HCT116 (cell line): Measurements from ENCODE around the gene HGF. TPM values are rescaled to one million over a fixed set of nuclear protein-coding genes. Genes with fewer than 3 reads are reported as not detected.
A peak's percentile ranks its signal among the peaks of the same experiment; 100 is the strongest.

Experiments
- ATAC-seq: fragments of 200-7000 bp; cut with Tn5 transposase; 2 replicates; pipeline ENCODE4 v1.9.1; 2020; ENCODE audit warnings: mild to moderate bottlenecking, moderate library complexity
- BruUV-seq: library from RNA; stranded (reverse); fragments of 400-500 nt; replicated peaks from 2 replicates; lab custom pipeline; 2021; lab: Mats Ljungman, UMichigan
- CTCF ChIA-PET: fragments of 300-600 bp; sonication (Branson Sonifier 250); formaldehyde crosslinking; loops from one replicate; lab custom pipeline; 2021; ENCODE audit warnings: antibody characterized with exemption; lab: Charles Lee
- POLR2A ChIA-PET: fragments of 300-600, 350-600 bp; sonication (Branson Sonifier 250); formaldehyde crosslinking; loops from one replicate; lab custom pipeline; 2021; ENCODE audit warnings: antibody characterized with exemption; lab: Charles Lee
- RAD21 ChIA-PET, 2 experiments: fragments of 300-600 bp; sonication (Branson Sonifier 250); formaldehyde crosslinking; loops; one replicate each; lab custom pipeline; 2023; ENCODE audit warnings: low total read pairs in 2 of 2; ENCODE audit not compliant: uncharacterized antibody in 2 of 2, unreplicated experiment in 2 of 2, low non-redundant PET in 1 of 2; lab: Charles Lee
- DNase-seq: peaks from one replicate; pipeline ENCODE4 v3.0.0-alpha.2; 2010; ENCODE audit warnings: low read depth, low spot score
- H2AFZ ChIP-seq: fragments of 200-600 bp; shearing (Covaris generic), sonication (generic); 2 replicates; pipeline ENCODE4 v1.6.1; 2017; ENCODE audit warnings: low read depth, mixed run types, mixed read lengths, antibody characterized with exemption, low read length; ENCODE audit not compliant: poor library complexity, severe bottlenecking
- H3K27ac ChIP-seq: 2 replicates; pipeline ENCODE4 v1.5.1; 2012; ENCODE audit warnings: low read depth, low read length
- H3K27me3 ChIP-seq: fragments of 200-600 bp; sonication (generic); 2 replicates; pipeline ENCODE4 v1.6.1; 2016; ENCODE audit warnings: mixed run types, low read length, mixed read lengths; ENCODE audit not compliant: insufficient read depth
- H3K36me3 ChIP-seq, 2 experiments: fragments of 200-500 bp in 1 of 2; fragments of 200-600 bp in 1 of 2; sonication (Bioruptor generic) in 1 of 2; sonication (generic) in 1 of 2; 2 replicates each; pipeline versions ENCODE4 v1.5.1 to v1.6.1; 2014 to 2016; ENCODE audit warnings: low read length in 2 of 2, inconsistent platforms in 1 of 2, mixed read lengths in 1 of 2, mixed run types in 1 of 2; ENCODE audit not compliant: insufficient read depth in 2 of 2, control insufficient read depth in 1 of 2
- H3K4me1 ChIP-seq, 2 experiments: fragments of 200-600 bp in 1 of 2; sonication (generic) in 1 of 2; 2 replicates each; pipeline versions ENCODE4 v1.5.1 to v1.6.1; 2012 to 2017; ENCODE audit warnings: low read length in 2 of 2, inconsistent platforms in 1 of 2, mild to moderate bottlenecking in 1 of 2, mixed read lengths in 1 of 2, mixed run types in 1 of 2, moderate library complexity in 1 of 2; ENCODE audit not compliant: insufficient read depth in 2 of 2, control insufficient read depth in 1 of 2
- H3K4me2 ChIP-seq: fragments of 200-600 bp; sonication (generic); 2 replicates; pipeline ENCODE4 v1.6.1; 2017; ENCODE audit warnings: mixed run types, low read length, mixed read lengths
- H3K4me3 ChIP-seq, 2 experiments: fragments of 200-600 bp in 1 of 2; sonication (generic) in 1 of 2; replicated peaks in 1 of 2; 2 replicates each; pipeline ENCODE4 v1.5.1; 2011 to 2016; ENCODE audit warnings: low read length in 2 of 2, control low read depth in 1 of 2, low read depth in 1 of 2, mild to moderate bottlenecking in 1 of 2, mixed read lengths in 1 of 2, mixed run types in 1 of 2
- H3K79me2 ChIP-seq: fragments of 200-600 bp; sonication (generic); 2 replicates; pipeline ENCODE4 v1.6.1; 2017; ENCODE audit warnings: mild to moderate bottlenecking, mixed run types, low read length, moderate library complexity, mixed read lengths; ENCODE audit not compliant: insufficient read depth
- H3K9ac ChIP-seq: fragments of 200-600 bp; sonication (generic); 2 replicates; pipeline ENCODE4 v1.6.1; 2016; ENCODE audit warnings: low read length, mixed read lengths
- H3K9me2 ChIP-seq: fragments of 200-600 bp; sonication (generic), shearing (Covaris generic); 2 replicates; pipeline ENCODE4 v1.6.1; 2017; ENCODE audit warnings: mixed run types, mild to moderate bottlenecking, moderate library complexity; ENCODE audit not compliant: insufficient read depth
- H3K9me3 ChIP-seq, 2 experiments: fragments of 200-500 bp in 1 of 2; fragments of 200-600 bp in 1 of 2; sonication (Bioruptor generic) in 1 of 2; sonication (generic) in 1 of 2; 2 replicates each; pipeline ENCODE4 v1.6.1; 2014 to 2017; ENCODE audit warnings: low read length in 2 of 2, mixed read lengths in 2 of 2, inconsistent platforms in 1 of 2, low read depth in 1 of 2, mild to moderate bottlenecking in 1 of 2, mixed run types in 1 of 2, moderate library complexity in 1 of 2; ENCODE audit not compliant: control insufficient read depth in 1 of 2, insufficient read depth in 1 of 2
- H4K20me1 ChIP-seq: fragments of 200-600 bp; sonication (generic), shearing (Covaris generic); 2 replicates; pipeline ENCODE4 v1.6.1; 2017; ENCODE audit warnings: mixed run types, mild to moderate bottlenecking, moderate library complexity; ENCODE audit not compliant: insufficient read depth
- CBX3 ChIP-seq: IDR thresholded peaks from 2 replicates; pipeline ENCODE4 v1.6.1; 2012; ENCODE audit warnings: low read depth
- CEBPB ChIP-seq: IDR thresholded peaks from 2 replicates; pipeline ENCODE4 v1.6.1; 2012; ENCODE audit warnings: low read depth
- CTCF ChIP-seq, 3 experiments: fragments of 200-600 bp in 1 of 3; sonication (generic) in 1 of 3; IDR thresholded peaks in 2 of 3; conservative IDR thresholded peaks in 1 of 3; 2 replicates each; pipeline ENCODE4 v1.5.1; 2012 to 2017; ENCODE audit warnings: low read depth in 2 of 3, low read length in 2 of 3, antibody characterized with exemption in 1 of 3, borderline replicate concordance in 1 of 3, control low read depth in 1 of 3, mild to moderate bottlenecking in 1 of 3, mixed read lengths in 1 of 3, mixed run types in 1 of 3, moderate library complexity in 1 of 3; ENCODE audit not compliant: insufficient read depth in 1 of 3
- JUND ChIP-seq: IDR thresholded peaks from 2 replicates; pipeline ENCODE4 v1.6.1; 2012
- POLR2AphosphoS5 ChIP-seq: IDR thresholded peaks from 2 replicates; pipeline ENCODE4 v1.6.1; 2011; ENCODE audit warnings: mild to moderate bottlenecking, low read depth, low read length, moderate library complexity
- RAD21 ChIP-seq: IDR thresholded peaks from 2 replicates; pipeline ENCODE4 v1.6.1; 2012; ENCODE audit warnings: low read depth, mild to moderate bottlenecking
- SP1 ChIP-seq: IDR thresholded peaks from 2 replicates; pipeline ENCODE4 v1.6.1; 2012; ENCODE audit warnings: low read depth
- intact Hi-C: fragments of 100-400 bp; cut with micrococcal nuclease; formaldehyde crosslinking; loops from 2 replicates; pipeline ENCODE4 v1.10.0; 2022
- total RNA-seq: library from RNA; stranded (reverse); gene quantifications from one replicate; pipeline ENCODE4 v1.2.1, GENCODE V29; 2021; ENCODE audit not compliant: unreplicated experiment

Gene HGF
- total RNA-seq, 1 experiment from 2014 or later: 0.15 TPM

- H3K27ac ChIP-seq: no peak overlapping the region
- intact Hi-C loops: loop anchor here (1.0 to 5.0 kb wide), 2 partner anchors 276 to 950 kb away; no protein-coding TSS in a partner anchor
- no peak overlapping the region for H3K9ac ChIP-seq
- POLR2A ChIA-PET: no interaction called here
- H3K9me3 ChIP-seq: no peaks in the 10 kb centered on the region
- no peak overlapping the region for H3K4me2 ChIP-seq
- no TSS peak for BruUV-seq
- RAD21 ChIA-PET: no interaction called here
- DNase-seq (no peak), ATAC-seq (no peak)
- H3K4me3 ChIP-seq: no peak overlapping the region
- H2AFZ ChIP-seq: peak overlapping the region; percentile 68
- H3K27me3 ChIP-seq: no peaks in the 10 kb centered on the region
- no peak for TF ChIP-seq CTCF (IDR thresholded peaks at IDR 0.05 in 2 of 3, conservative IDR thresholded peaks at IDR 0.05 in 1 of 3; ENCODE audit: borderline replicate concordance in 1 of 3, insufficient read depth in 1 of 3, low read depth in 2 of 3, low read length in 2 of 3)
- TF ChIP-seq SP1: no peak
- H3K9me2 ChIP-seq: no peaks in the 10 kb centered on the region
- CTCF ChIA-PET: interaction anchor here (1.6 to 1.7 kb wide), 3 partner anchors 12 to 277 kb away, joined by 4 to 6 read pairs (median 5); no protein-coding TSS in a partner anchor
- no peaks in the 10 kb centered on the region for H4K20me1 ChIP-seq
- H3K36me3 ChIP-seq: no peaks in the 10 kb centered on the region
- H3K79me2 ChIP-seq: no peaks in the 10 kb centered on the region
- H3K4me1 ChIP-seq: no peaks in the 10 kb centered on the region
These were observed 7.8 kb upstream of the HGF start for GRCh38 chr7:81777697-81778096.

- POLR2A ChIA-PET: no interaction called here
These were observed 7.2 kb upstream of the HGF start for GRCh38 chr7:81776948-81777630.

More at GRCh38 chr7:81776948-81777630, 7.2 kb upstream of the HGF start:
- H3K9ac ChIP-seq: no peak overlapping the region
- H3K36me3 ChIP-seq: no peaks in the 10 kb centered on the region
- H3K9me2 ChIP-seq: no peaks in the 10 kb centered on the region
- intact Hi-C loops: loop anchor here (1.0 to 5.0 kb wide), 2 partner anchors 276 to 950 kb away; no protein-coding TSS in a partner anchor
- H3K4me1 ChIP-seq: no peaks in the 10 kb centered on the region
- no peaks in the 10 kb centered on the region for H3K79me2 ChIP-seq
- CTCF ChIA-PET: interaction anchor here (1.6 to 1.7 kb wide), 3 partner anchors 13 to 276 kb away, joined by 4 to 6 read pairs (median 5); no protein-coding TSS in a partner anchor
- no peaks in the 10 kb centered on the region for H4K20me1 ChIP-seq
- no TSS peak for BruUV-seq
- no peaks in the 10 kb centered on the region for H3K9me3 ChIP-seq
- ATAC-seq (peak; percentile 90), DNase-seq (peak; percentile 8)
- no peaks in the 10 kb centered on the region for H3K27me3 ChIP-seq
- no peak overlapping the region for H3K4me3 ChIP-seq
- no peak overlapping the region; the same call in 1 of the 2 replicates for H3K4me2 ChIP-seq
- no peak overlapping the region for H3K27ac ChIP-seq
- peak overlapping the region; percentile 68 for H2AFZ ChIP-seq
- TF ChIP-seq JUND: no peak
- TF ChIP-seq CBX3: peak; percentile 28; the same call in 1 of the 2 replicates
- TF ChIP-seq CEBPB: no peak
- peak; percentile 61 to 83 (median 64) for TF ChIP-seq CTCF (IDR thresholded peaks at IDR 0.05 in 2 of 3, conservative IDR thresholded peaks at IDR 0.05 in 1 of 3; ENCODE audit: borderline replicate concordance in 1 of 3, insufficient read depth in 1 of 3, low read depth in 2 of 3, low read length in 2 of 3)
- no peak for TF ChIP-seq POLR2AphosphoS5
- peak; percentile 54 for TF ChIP-seq RAD21
- RAD21 ChIA-PET: interaction anchor here in 1 of 2 experiments (0.7 kb wide), 1 partner anchor 276 kb away, joined by 3 read pairs; no protein-coding TSS in a partner anchor
